H1 (cell line): Measurements from ENCODE around the gene TMUB1. TPM values are rescaled to one million over a fixed set of nuclear protein-coding genes. Genes with fewer than 3 reads are reported as not detected.
A peak's percentile ranks its signal among the peaks of the same experiment; 100 is the strongest.

Experiments
- CTCF ChIA-PET: fragments of 300-600 bp; sonication (Branson Sonifier 250); formaldehyde crosslinking; loops from one replicate; lab custom pipeline; 2021; ENCODE audit not compliant: partially characterized antibody; lab: Charles Lee
- POLR2A ChIA-PET: fragments of 300-600 bp; sonication (Branson Sonifier 250); formaldehyde crosslinking; loops from one replicate; lab custom pipeline; 2021; ENCODE audit warnings: inconsistent platforms; ENCODE audit not compliant: partially characterized antibody; lab: Charles Lee
- DNase-seq, 2 experiments: peaks; one replicate each; pipeline versions ENCODE4 v3.0.0 to v3.0.0-alpha.2; 2010 to 2022; ENCODE audit warnings: low spot score in 2 of 2, low read depth in 1 of 2, mixed read lengths in 1 of 2
- FAIRE-seq: peaks from 2 replicates; lab custom pipeline; 2011; peaks lifted over from hg19 to GRCh38; lab: Jason Lieb, UNC
- H2AFZ ChIP-seq: 2 replicates; pipeline ENCODE4 v1.8.1; 2012; ENCODE audit warnings: low read length, inconsistent platforms
- H2AK5ac ChIP-seq: 2 replicates; pipeline ENCODE4 v1.6.1; 2013; ENCODE audit warnings: low read depth, low read length
- H2BK120ac ChIP-seq: replicated peaks from 2 replicates; pipeline ENCODE3; 2013; ENCODE audit warnings: low read depth, low read length, inconsistent platforms
- H2BK12ac ChIP-seq: 2 replicates; pipeline ENCODE4 v1.6.1; 2013; ENCODE audit warnings: low read depth, low read length
- H2BK15ac ChIP-seq: 2 replicates; pipeline ENCODE4 v1.6.1; 2013; ENCODE audit warnings: low read length
- H2BK20ac ChIP-seq: 2 replicates; pipeline ENCODE4 v1.6.1; 2013; ENCODE audit warnings: low read length
- H2BK5ac ChIP-seq: 2 replicates; pipeline ENCODE4 v1.6.1; 2013; ENCODE audit warnings: low read depth, low read length
- H3K14ac ChIP-seq: 2 replicates; pipeline ENCODE4 v1.6.1; 2013; ENCODE audit warnings: inconsistent platforms; ENCODE audit not compliant: insufficient read length
- H3K18ac ChIP-seq: 2 replicates; pipeline ENCODE4 v1.6.1; 2013; ENCODE audit warnings: low read length; ENCODE audit errors: extremely low read depth
- H3K23ac ChIP-seq: 2 replicates; pipeline ENCODE4 v1.6.1; 2013; ENCODE audit warnings: inconsistent platforms; ENCODE audit not compliant: insufficient read length
- H3K23me2 ChIP-seq: 2 replicates; pipeline ENCODE4 v1.6.1; 2013; ENCODE audit warnings: low read depth, low read length
- H3K27ac ChIP-seq: 2 replicates; pipeline ENCODE4 v1.6.1; 2011; ENCODE audit warnings: low read depth, low read length, inconsistent platforms
- H3K27me3 ChIP-seq, 4 experiments: replicated peaks in 1 of 4; 1 replicate in 1 of 4; 2 replicates in 3 of 4; pipeline versions ENCODE4 v1.6.1 to v1.8.1; 2011 to 2013; ENCODE audit warnings: low read length in 3 of 4, mild to moderate bottlenecking in 3 of 4, inconsistent platforms in 2 of 4, mixed read lengths in 2 of 4, moderate library complexity in 1 of 4; ENCODE audit not compliant: control insufficient read depth in 3 of 4, insufficient read depth in 3 of 4; ENCODE audit errors: extremely low read depth in 1 of 4
- H3K36me3 ChIP-seq, 4 experiments: 2 replicates each; pipeline versions ENCODE4 v1.6.1 to v1.8.1; 2011 to 2013; ENCODE audit warnings: mild to moderate bottlenecking in 4 of 4, low read length in 3 of 4, moderate library complexity in 2 of 4, control low read depth in 1 of 4, inconsistent platforms in 1 of 4; ENCODE audit not compliant: insufficient read depth in 4 of 4, control insufficient read depth in 2 of 4
- H3K4ac ChIP-seq: replicated peaks from 2 replicates; pipeline ENCODE3; 2013; ENCODE audit warnings: low read length, low read depth, mixed read lengths, inconsistent platforms; ENCODE audit not compliant: insufficient read length
- H3K4me1 ChIP-seq, 4 experiments: replicated peaks in 1 of 4; 1 replicate in 1 of 4; 2 replicates in 3 of 4; pipeline versions ENCODE4 v1.6.1 to v1.8.1; 2011 to 2013; ENCODE audit warnings: low read length in 3 of 4, inconsistent platforms in 2 of 4, mixed read lengths in 1 of 4; ENCODE audit not compliant: insufficient read depth in 4 of 4, control insufficient read depth in 3 of 4
- H3K4me2 ChIP-seq, 2 experiments: 2 replicates each; pipeline versions ENCODE4 v1.6.1 to v1.8.1; 2011 to 2013; ENCODE audit warnings: low read depth in 2 of 2, low read length in 2 of 2, control low read depth in 1 of 2, inconsistent platforms in 1 of 2, mild to moderate bottlenecking in 1 of 2; ENCODE audit not compliant: insufficient read depth in 1 of 2
- H3K4me3 ChIP-seq, 4 experiments: fragments of 200-600, 300-600 bp in 1 of 4; sonication (generic), shearing (Covaris generic), sonication (Bioruptor Twin) in 1 of 4; 2 replicates each; pipeline versions ENCODE4 v1.5.1 to v1.8.1; 2011 to 2016; ENCODE audit warnings: low read length in 4 of 4, low read depth in 3 of 4, control low read depth in 2 of 4, inconsistent platforms in 2 of 4, mild to moderate bottlenecking in 2 of 4, mixed read lengths in 1 of 4, moderate library complexity in 1 of 4; ENCODE audit not compliant: insufficient read depth in 2 of 4; ENCODE audit errors: extremely low read depth in 1 of 4
- H3K56ac ChIP-seq: replicated peaks from 2 replicates; pipeline ENCODE3; 2013; ENCODE audit warnings: low read depth, mild to moderate bottlenecking, mixed read lengths, low read length, inconsistent platforms; ENCODE audit not compliant: insufficient read length
- H3K79me1 ChIP-seq: 2 replicates; pipeline ENCODE4 v1.6.1; 2013; ENCODE audit warnings: low read depth, low read length, control low read depth
- H3K79me2 ChIP-seq, 2 experiments: 2 replicates each; pipeline versions ENCODE4 v1.6.1 to v1.8.1; 2012 to 2013; ENCODE audit warnings: low read length in 2 of 2, mild to moderate bottlenecking in 2 of 2, inconsistent platforms in 1 of 2; ENCODE audit not compliant: insufficient read depth in 2 of 2, control insufficient read depth in 1 of 2
- H3K9ac ChIP-seq, 4 experiments: replicated peaks in 1 of 4; 1 replicate in 1 of 4; 2 replicates in 3 of 4; pipeline versions ENCODE4 v1.6.1 to v1.8.1; 2011 to 2013; ENCODE audit warnings: low read depth in 3 of 4, low read length in 3 of 4, control low read depth in 2 of 4, mild to moderate bottlenecking in 2 of 4, moderate library complexity in 2 of 4, inconsistent platforms in 1 of 4; ENCODE audit errors: extremely low read depth in 1 of 4
- H3K9me3 ChIP-seq, 2 experiments: 2 replicates each; pipeline versions ENCODE4 v1.6.1 to v1.8.1; 2012 to 2013; ENCODE audit warnings: mild to moderate bottlenecking in 2 of 2, moderate library complexity in 2 of 2, control low read depth in 1 of 2, inconsistent platforms in 1 of 2, low read depth in 1 of 2, low read length in 1 of 2, mixed read lengths in 1 of 2; ENCODE audit not compliant: insufficient read depth in 2 of 2
- H4K20me1 ChIP-seq, 2 experiments: replicated peaks in 1 of 2; 2 replicates each; pipeline versions ENCODE3 to v1.8.1; 2011 to 2013; ENCODE audit warnings: inconsistent platforms in 2 of 2, low read length in 2 of 2, mild to moderate bottlenecking in 1 of 2; ENCODE audit not compliant: insufficient read depth in 2 of 2, control insufficient read depth in 1 of 2
- H4K5ac ChIP-seq: 2 replicates; pipeline ENCODE4 v1.6.1; 2013; ENCODE audit warnings: low read length, low read depth, mixed read lengths, inconsistent platforms; ENCODE audit not compliant: insufficient read length
- H4K8ac ChIP-seq: 2 replicates; pipeline ENCODE4 v1.8.0; 2013; ENCODE audit warnings: mild to moderate bottlenecking, moderate library complexity, low read length, inconsistent platforms; ENCODE audit not compliant: insufficient read depth; ENCODE audit errors: extremely low read depth
- H4K91ac ChIP-seq: replicated peaks from 2 replicates; pipeline ENCODE3; 2013; ENCODE audit warnings: low read length, mixed read lengths, inconsistent platforms; ENCODE audit not compliant: insufficient read length
- CREB1 ChIP-seq: IDR thresholded peaks from 2 replicates; pipeline ENCODE4 v1.6.1; 2012; ENCODE audit warnings: inconsistent platforms
- EP300 ChIP-seq, 2 experiments: IDR thresholded peaks; 1 replicate in 1 of 2; 2 replicates in 1 of 2; pipeline ENCODE4 v1.6.1; 2011 to 2012; ENCODE audit warnings: low read depth in 2 of 2, low read length in 2 of 2, mild to moderate bottlenecking in 2 of 2, borderline replicate concordance in 1 of 2, inconsistent platforms in 1 of 2, moderate library complexity in 1 of 2
- SUZ12 ChIP-seq: fragments of 200-600 bp; sonication (generic); IDR thresholded peaks from 2 replicates; pipeline ENCODE4 v1.6.1; 2012; ENCODE audit warnings: mild to moderate bottlenecking, inconsistent platforms, low read length, moderate library complexity, mixed read lengths
- TEAD4 ChIP-seq: IDR thresholded peaks from 2 replicates; pipeline ENCODE4 v1.6.1; 2012; ENCODE audit warnings: low read depth, low read length, inconsistent platforms, mixed read lengths
- WGBS, 2 experiments: shearing (Covaris generic) in 1 of 2; methylation state at CpG; one replicate each; pipeline versions ENCODE4 v1.1.6 to v1.1.7; 2013 to 2015; ENCODE audit warnings: low lambda C conversion rate in 2 of 2, mixed read lengths in 2 of 2, inconsistent platforms in 1 of 2, low coverage in 1 of 2, missing lambda C conversion rate in 1 of 2; ENCODE audit not compliant: insufficient replicate concordance in 2 of 2, insufficient coverage in 1 of 2, insufficient read length in 1 of 2; ENCODE audit errors: extremely low coverage in 1 of 2, missing lambda C conversion rate in 1 of 2; 5-methylcytosine and 5-hydroxymethylcytosine counted together
- polyA plus RNA-seq, 7 experiments: library from polyadenylated mRNA; depleted of rRNA in 3 of 7; stranded (reverse) in 5 of 7; unstranded in 2 of 7; fragments of >200 nt in 5 of 7; fragments of 200-250 nt in 2 of 7; gene quantifications; 1 replicate in 5 of 7; 2 replicates in 1 of 7; 4 replicates in 1 of 7; pipeline versions ENCODE4 v1.2.1 to v1.2.3, GENCODE V29; 2011 to 2013; ENCODE audit warnings: missing spikeins in 2 of 7, mixed read lengths in 2 of 7
- total RNA-seq: library from RNA; stranded (reverse); fragmentation: NEBNext Ultra II Directional; extraction: Animal tissue kit (Norgen Biotek cat#: 25700); gene quantifications from 2 replicates; pipeline ENCODE4 v1.2.1, GENCODE V29; 2021
- TF ChIP-seq, protein P1 (sequence below): IDR thresholded peaks from 2 replicates; pipeline ENCODE4 v1.6.1; 2012; ENCODE audit warnings: low read length, inconsistent platforms

The TMUB1 gene
- total and polyA plus RNA-seq, 2 of the 8 experiments (the other 6 are each of a cell fraction or from before 2014, with no cell fraction given) = 41.4 to 56.2 TPM

- CTCF ChIA-PET = interaction anchor here (0.6 to 11.7 kb wide), 38 partner anchors 8 to 245 kb away, joined by 3 to 197 read pairs (median 4); partner anchors contain the start of genes ABCF2 and GBX1
Observed at GRCh38 chr7:151123158-151123821, 40.0 kb upstream of the TMUB1 start.

More at GRCh38 chr7:151123158-151123821, 40.0 kb upstream of the TMUB1 start:
- Histone ChIP-seq H3K23ac (no peak overlapping the region), H3K9me3 (no peaks in the 10 kb centered on the region), H3K4me2 (no peak overlapping the region), H3K4ac (no peak overlapping the region), H4K5ac (no peak overlapping the region), H3K79me2 (no peaks in the 10 kb centered on the region), H3K23me2 (peaks cover 5% of the 10 kb centered on the region; the same call in 1 of the 2 replicates), H4K20me1 (peaks cover 8 to 40% of the 10 kb centered on the region in 2 experiments), H2BK15ac (no peak overlapping the region), H3K4me3 (no peak overlapping the region), H3K18ac (no peak overlapping the region), H2BK12ac (no peak overlapping the region), H2BK120ac (no peak overlapping the region), H3K27me3 (peaks cover 0 to 13% (median 4%) of the 10 kb centered on the region in 4 experiments; a peak in 5 of 7 replicates), H3K79me1 (no peaks in the 10 kb centered on the region), H3K9ac (no peak overlapping the region), H2AFZ (no peak overlapping the region), H4K8ac (peak overlapping the region; percentile 65; the same call in 1 of the 2 replicates), H3K4me1 (peaks cover 0 to 23% (median 7%) of the 10 kb centered on the region in 4 experiments; a peak in 6 of 7 replicates), H3K27ac (no peak overlapping the region), H2BK20ac (no peak overlapping the region), H2BK5ac (no peak overlapping the region), H3K36me3 (peaks cover 0 to 30% (median 4%) of the 10 kb centered on the region in 4 experiments; a peak in 3 of 8 replicates), H2AK5ac (no peak overlapping the region), H3K56ac (no peak overlapping the region), H4K91ac (no peak overlapping the region), H3K14ac (no peak overlapping the region)
- POLR2A ChIA-PET = interaction anchor here (0.9 to 2.0 kb wide), 3 partner anchors 8 to 16 kb away, joined by 3 to 7 read pairs (median 4); no protein-coding TSS in a partner anchor
- 90% methylated on average over 30 of the region's 50 CpGs; no CpG with 5 or more reads in 1 of the 2 experiments for WGBS, 2 experiments
- TF ChIP-seq SUZ12 (no peak), CREB1 (no peak), TEAD4 (no peak), EP300 (IDR thresholded peaks at IDR 0.05; ENCODE audit: borderline replicate concordance in 1 of 2, low read depth in 2 of 2, low read length in 2 of 2) (no peak)
- TF ChIP-seq, protein P1, sequence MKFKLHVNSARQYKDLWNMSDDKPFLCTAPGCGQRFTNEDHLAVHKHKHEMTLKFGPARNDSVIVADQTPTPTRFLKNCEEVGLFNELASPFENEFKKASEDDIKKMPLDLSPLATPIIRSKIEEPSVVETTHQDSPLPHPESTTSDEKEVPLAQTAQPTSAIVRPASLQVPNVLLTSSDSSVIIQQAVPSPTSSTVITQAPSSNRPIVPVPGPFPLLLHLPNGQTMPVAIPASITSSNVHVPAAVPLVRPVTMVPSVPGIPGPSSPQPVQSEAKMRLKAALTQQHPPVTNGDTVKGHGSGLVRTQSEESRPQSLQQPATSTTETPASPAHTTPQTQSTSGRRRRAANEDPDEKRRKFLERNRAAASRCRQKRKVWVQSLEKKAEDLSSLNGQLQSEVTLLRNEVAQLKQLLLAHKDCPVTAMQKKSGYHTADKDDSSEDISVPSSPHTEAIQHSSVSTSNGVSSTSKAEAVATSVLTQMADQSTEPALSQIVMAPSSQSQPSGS = no peak
- FAIRE-seq (no peak), DNase-seq (no peak)
